CD4-positive, alpha-beta T cell (primary cell): Measurements from ENCODE around the gene RMDN2. TPM values are rescaled to one million over a fixed set of nuclear protein-coding genes. Genes with fewer than 3 reads are reported as not detected.

Experiments
- ATAC-seq: fragments of 200-7000 bp; cut with Tn5 transposase; one replicate; pipeline ENCODE4 v1.10.0; 2022; ENCODE audit warnings: mild to moderate bottlenecking; ENCODE audit not compliant: poor library complexity
- CTCF ChIA-PET: fragments of 350-600 bp; sonication (Branson Sonifier 250); formaldehyde crosslinking; loops from one replicate; lab custom pipeline; 2021; ENCODE audit warnings: antibody characterized with exemption, inconsistent platforms; lab: Charles Lee
- POLR2A ChIA-PET: fragments of 350-600 bp; sonication (Branson Sonifier 250); formaldehyde crosslinking; loops from one replicate; lab custom pipeline; 2021; ENCODE audit warnings: antibody characterized with exemption, inconsistent platforms; lab: Charles Lee
- DNase-seq, 14 experiments: peaks; one replicate each; pipeline ENCODE4 v3.0.0-alpha.2; 2013 to 2020; ENCODE audit warnings: mixed read lengths in 2 of 14
- H3K27ac ChIP-seq, 2 donors: one replicate each; pipeline versions ENCODE4 v1.5.1 to v1.7.0; 2013; ENCODE audit warnings: low read length in 2 of 2, low read depth in 1 of 2, mild to moderate bottlenecking in 1 of 2
- H3K27me3 ChIP-seq, 2 experiments: 1 replicate in 1 of 2; 2 replicates in 1 of 2; pipeline versions ENCODE4 v1.6.1 to v1.7.0; 2013; ENCODE audit warnings: low read length in 2 of 2, control low read depth in 1 of 2, mild to moderate bottlenecking in 1 of 2, moderate library complexity in 1 of 2; ENCODE audit not compliant: insufficient read depth in 2 of 2, control insufficient read depth in 1 of 2
- H3K36me3 ChIP-seq: one replicate; pipeline ENCODE4 v1.6.1; 2013; ENCODE audit warnings: low read length, control low read depth; ENCODE audit not compliant: insufficient read depth
- H3K4me1 ChIP-seq: one replicate; pipeline ENCODE4 v1.6.1; 2013; ENCODE audit warnings: low read length, control low read depth; ENCODE audit not compliant: insufficient read depth
- H3K4me3 ChIP-seq: one replicate; pipeline ENCODE4 v1.5.1; 2013; ENCODE audit warnings: mild to moderate bottlenecking, low read length, moderate library complexity
- H3K9me3 ChIP-seq, 2 experiments: 1 replicate in 1 of 2; 2 replicates in 1 of 2; pipeline versions ENCODE4 v1.6.1 to v1.7.0; 2013; ENCODE audit warnings: low read length in 2 of 2, mild to moderate bottlenecking in 2 of 2, control low read depth in 1 of 2, moderate library complexity in 1 of 2; ENCODE audit not compliant: control insufficient read depth in 1 of 2, insufficient read depth in 1 of 2
- H3K27ac Mint-ChIP-seq: one replicate; pipeline ENCODE4 v1.8.0; 2020; ENCODE audit warnings: mixed read lengths
- H3K27me3 Mint-ChIP-seq: one replicate; pipeline ENCODE4 v1.8.0; 2021; ENCODE audit warnings: mixed read lengths
- H3K36me3 Mint-ChIP-seq: one replicate; pipeline ENCODE4 v1.8.0; 2021; ENCODE audit warnings: low read depth, mixed read lengths
- H3K4me1 Mint-ChIP-seq: one replicate; pipeline ENCODE4 v1.8.0; 2021; ENCODE audit warnings: low read depth, mixed read lengths
- H3K4me3 Mint-ChIP-seq: one replicate; pipeline ENCODE4 v1.8.0; 2020; ENCODE audit warnings: mild to moderate bottlenecking, mixed read lengths
- H3K9me3 Mint-ChIP-seq: one replicate; pipeline ENCODE4 v1.8.0; 2020; ENCODE audit warnings: mixed read lengths
- intact Hi-C, 2 experiments: fragments of 100-400 bp; cut with DNase I in 1 of 2; cut with micrococcal nuclease in 1 of 2; formaldehyde crosslinking; loops; one replicate each; pipeline versions ENCODE4 v1.15.1 to v1.9.0; 2023 to 2025; cut with DNase I, micrococcal nuclease
- total RNA-seq, 174 experiments: library from RNA in 2 of 174; stranded (reverse) in 2 of 174; gene quantifications; one replicate each; pipeline ENCODE4 v1.2.3 and lab custom pipeline; 2021 to 2026
- TF ChIP-seq, protein P1 (sequence below): fragments of 200-600 bp; IDR thresholded peaks from one replicate; pipeline ENCODE4 v1.8.0; 2022; ENCODE audit warnings: antibody characterized with exemption, mild to moderate bottlenecking

RMDN2 gene
- total RNA-seq, 2 experiments from 2014 or later = 2.4 to 3.3 TPM

DNA sequence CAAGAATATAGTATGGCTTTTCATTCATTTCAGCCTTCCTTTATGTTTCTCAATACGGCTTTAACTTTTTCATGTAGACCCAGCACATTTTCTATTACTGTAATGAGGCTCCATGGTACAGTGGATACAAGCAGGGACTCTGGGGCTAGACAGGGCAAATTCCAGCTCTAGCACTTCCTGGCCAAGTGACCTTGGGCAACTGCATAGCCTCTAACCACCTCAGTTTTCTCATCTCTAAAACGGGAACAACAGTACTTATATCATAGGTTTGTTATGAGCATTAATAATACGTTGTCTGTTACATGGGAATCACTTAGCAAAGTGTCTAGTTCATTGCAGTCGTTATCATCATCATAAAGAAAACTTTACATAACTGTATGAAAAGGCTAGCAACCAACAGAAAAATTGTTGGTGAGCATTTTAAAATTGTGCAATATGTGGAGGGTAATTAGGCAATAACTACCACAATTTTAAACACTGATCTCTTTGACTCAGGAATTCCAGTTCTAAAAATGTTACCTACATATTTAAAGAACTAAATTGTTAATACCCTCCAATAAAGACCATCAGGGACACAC, 13.7 kb upstream of the RMDN2 start:
- H3K27ac ChIP-seq = no peak overlapping the region
- H3K36me3 Mint-ChIP-seq = no peaks in the 10 kb centered on the region
- no peak overlapping the region for H3K4me3 ChIP-seq
- no peaks in the 10 kb centered on the region for H3K4me1 Mint-ChIP-seq
- H3K36me3 ChIP-seq = no peaks in the 10 kb centered on the region
- no peaks in the 10 kb centered on the region for H3K9me3 ChIP-seq
- no peak for ATAC-seq
- DNase-seq = no peak
- H3K4me3 Mint-ChIP-seq = no peak overlapping the region
- no peaks in the 10 kb centered on the region for H3K4me1 ChIP-seq
- intact Hi-C loops = no loop called here
- H3K27ac Mint-ChIP-seq = no peak overlapping the region
- POLR2A ChIA-PET = no interaction called here
- CTCF ChIA-PET = interaction anchor here (1.0 kb wide), 1 partner anchor 8 kb away, joined by 3 read pairs; no protein-coding TSS in a partner anchor
- peaks cover 11% of the 10 kb centered on the region for H3K27me3 Mint-ChIP-seq
- TF ChIP-seq, protein P1, sequence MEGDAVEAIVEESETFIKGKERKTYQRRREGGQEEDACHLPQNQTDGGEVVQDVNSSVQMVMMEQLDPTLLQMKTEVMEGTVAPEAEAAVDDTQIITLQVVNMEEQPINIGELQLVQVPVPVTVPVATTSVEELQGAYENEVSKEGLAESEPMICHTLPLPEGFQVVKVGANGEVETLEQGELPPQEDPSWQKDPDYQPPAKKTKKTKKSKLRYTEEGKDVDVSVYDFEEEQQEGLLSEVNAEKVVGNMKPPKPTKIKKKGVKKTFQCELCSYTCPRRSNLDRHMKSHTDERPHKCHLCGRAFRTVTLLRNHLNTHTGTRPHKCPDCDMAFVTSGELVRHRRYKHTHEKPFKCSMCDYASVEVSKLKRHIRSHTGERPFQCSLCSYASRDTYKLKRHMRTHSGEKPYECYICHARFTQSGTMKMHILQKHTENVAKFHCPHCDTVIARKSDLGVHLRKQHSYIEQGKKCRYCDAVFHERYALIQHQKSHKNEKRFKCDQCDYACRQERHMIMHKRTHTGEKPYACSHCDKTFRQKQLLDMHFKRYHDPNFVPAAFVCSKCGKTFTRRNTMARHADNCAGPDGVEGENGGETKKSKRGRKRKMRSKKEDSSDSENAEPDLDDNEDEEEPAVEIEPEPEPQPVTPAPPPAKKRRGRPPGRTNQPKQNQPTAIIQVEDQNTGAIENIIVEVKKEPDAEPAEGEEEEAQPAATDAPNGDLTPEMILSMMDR = no peak
- no peaks in the 10 kb centered on the region for H3K9me3 Mint-ChIP-seq
- H3K27me3 ChIP-seq = no peaks in the 10 kb centered on the region

DNA sequence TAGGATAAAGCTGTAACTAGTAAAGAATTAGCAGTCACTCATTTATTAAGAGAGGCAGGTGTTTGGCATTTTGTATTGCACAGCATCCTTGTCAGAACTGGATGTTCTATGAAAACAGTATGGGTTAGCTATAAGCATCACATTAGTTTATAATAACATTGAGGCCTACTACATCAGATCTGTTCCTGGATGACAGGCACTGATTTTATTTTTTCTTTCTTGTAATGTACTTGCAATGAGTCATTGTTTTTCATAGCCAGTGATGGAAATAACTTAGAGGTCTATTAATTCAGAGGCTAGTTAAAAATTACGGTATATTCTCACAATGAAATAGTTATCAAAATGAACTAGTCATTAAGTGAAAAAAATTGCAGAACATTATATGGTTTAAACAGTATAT, 13.0 kb upstream of the RMDN2 start:
- H3K9me3 ChIP-seq = no peaks in the 10 kb centered on the region
- no peaks in the 10 kb centered on the region for H3K4me1 Mint-ChIP-seq
- CTCF ChIA-PET = no interaction called here
- ATAC-seq = no peak
- POLR2A ChIA-PET = no interaction called here
- H3K27ac Mint-ChIP-seq = no peak overlapping the region
- no peak for DNase-seq
- H3K9me3 Mint-ChIP-seq = no peaks in the 10 kb centered on the region
- no peaks in the 10 kb centered on the region for H3K36me3 Mint-ChIP-seq
- no peak overlapping the region for H3K4me3 Mint-ChIP-seq
- TF ChIP-seq, protein P1 = no peak
- peaks cover 11% of the 10 kb centered on the region for H3K27me3 Mint-ChIP-seq
- no peak overlapping the region for H3K27ac ChIP-seq
- no peaks in the 10 kb centered on the region for H3K27me3 ChIP-seq
- no peak overlapping the region for H3K4me3 ChIP-seq
- intact Hi-C loops = no loop called here
- no peaks in the 10 kb centered on the region for H3K36me3 ChIP-seq
- no peaks in the 10 kb centered on the region for H3K4me1 ChIP-seq

DNA sequence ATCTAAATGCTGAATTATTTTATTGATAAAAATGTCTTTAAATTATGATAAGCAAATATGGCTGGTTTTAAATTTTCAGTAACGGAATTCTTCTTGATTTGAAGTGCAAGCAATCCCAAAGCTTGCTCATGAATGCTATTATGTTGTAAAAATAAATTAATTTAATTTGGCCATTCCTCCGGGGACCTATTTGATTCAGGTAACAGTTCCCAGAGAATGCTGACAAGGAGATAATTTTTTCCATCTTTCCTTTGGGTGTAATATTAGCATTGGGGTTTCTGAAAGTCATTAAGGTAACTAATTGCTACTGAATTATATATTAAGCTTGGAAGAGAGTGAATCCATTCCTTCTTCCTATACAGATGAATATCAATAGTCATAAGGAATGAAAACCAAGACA, 12.5 kb upstream of the RMDN2 start:
- ATAC-seq = no peak
- TF ChIP-seq, protein P1 = no peak
- Mint-ChIP-seq H3K4me3 (no peak overlapping the region), H3K4me1 (no peaks in the 10 kb centered on the region), H3K27ac (no peak overlapping the region), H3K27me3 (peaks cover 11% of the 10 kb centered on the region), H3K36me3 (no peaks in the 10 kb centered on the region), H3K9me3 (no peaks in the 10 kb centered on the region)
- intact Hi-C loops = no loop called here
- ChIA-PET POLR2A (no interaction called here), CTCF (no interaction called here)
- Histone ChIP-seq H3K27ac (no peak overlapping the region), H3K4me1 (no peaks in the 10 kb centered on the region), H3K27me3 (no peaks in the 10 kb centered on the region), H3K36me3 (no peaks in the 10 kb centered on the region), H3K9me3 (no peaks in the 10 kb centered on the region), H3K4me3 (no peak overlapping the region)
- no peak for DNase-seq
